HG03045 (cell line): Measurements from ENCODE around the gene ZNF407.

Source experiments
- ATAC-seq: cut with Tn5 transposase; IDR thresholded peaks from one replicate; pipeline ENCODE4 v1.9.1; 2021; ENCODE audit warnings: mild to moderate bottlenecking, moderate library complexity; ENCODE audit not compliant: unreplicated experiment

ZNF407 gene

DNA sequence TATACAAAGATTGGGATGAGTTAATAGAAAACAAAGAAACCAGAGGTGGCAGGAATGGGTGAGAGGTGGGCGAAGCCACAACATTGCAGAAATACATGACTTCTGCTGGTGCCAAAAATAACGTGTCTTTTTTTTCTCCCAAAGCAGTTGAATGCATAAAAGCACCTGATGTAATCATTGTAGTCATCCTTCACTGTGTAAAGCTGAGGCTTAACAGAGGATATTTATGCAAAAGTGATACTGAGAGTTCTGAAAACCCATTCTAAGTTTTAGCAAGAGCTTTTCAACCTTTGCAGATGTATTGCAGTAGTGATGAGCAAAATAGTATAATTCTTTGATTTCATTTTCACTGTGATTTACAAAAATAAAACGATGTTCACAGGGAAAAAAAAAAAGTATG lies 438.3 kb downstream of the ZNF407 start:
- ATAC-seq = no peak

DNA sequence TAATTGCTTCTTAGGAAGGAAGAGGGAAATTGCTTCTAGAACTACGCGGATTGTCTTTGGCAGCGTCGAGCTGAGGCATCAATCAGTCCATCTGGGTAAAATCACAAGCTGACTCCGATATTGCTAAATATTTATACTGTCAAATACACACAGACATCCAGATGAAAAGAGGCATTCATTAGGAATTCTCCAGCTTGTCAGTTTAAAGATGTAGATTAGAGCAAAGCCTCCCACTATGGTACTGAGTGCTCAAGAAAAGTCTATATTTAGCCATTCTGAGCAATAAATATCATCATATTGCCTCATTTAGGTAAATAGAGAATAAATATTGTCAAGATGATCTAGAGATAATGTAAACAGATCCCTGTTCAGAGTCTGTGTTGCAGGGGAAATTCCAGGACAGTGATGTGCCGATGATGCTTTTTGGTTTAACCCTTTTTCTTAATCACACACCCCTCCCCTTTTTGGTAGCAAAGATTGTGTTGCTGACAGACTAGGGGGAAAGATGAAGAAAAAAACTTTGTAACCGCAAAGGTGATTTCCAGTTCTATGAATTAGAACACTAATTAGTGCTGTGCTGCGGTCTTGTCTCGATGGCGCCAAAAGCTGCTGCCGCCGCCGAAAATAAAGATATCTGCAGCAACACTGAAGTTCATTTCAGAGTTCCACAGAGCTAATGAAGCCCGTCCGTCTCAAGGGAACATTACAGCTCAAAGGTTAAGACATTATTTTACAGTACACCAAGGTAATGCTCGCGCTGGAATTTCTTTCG lies 439.4 kb downstream of the ZNF407 start:
- no peak for ATAC-seq

- no peak for ATAC-seq
Measured at GRCh38 chr18:75037689-75037955, 440.0 kb downstream of the ZNF407 start.

GRCh38 chr18:75041586-75041985 lies 443.9 kb downstream of the ZNF407 start:
- no peak for ATAC-seq

DNA sequence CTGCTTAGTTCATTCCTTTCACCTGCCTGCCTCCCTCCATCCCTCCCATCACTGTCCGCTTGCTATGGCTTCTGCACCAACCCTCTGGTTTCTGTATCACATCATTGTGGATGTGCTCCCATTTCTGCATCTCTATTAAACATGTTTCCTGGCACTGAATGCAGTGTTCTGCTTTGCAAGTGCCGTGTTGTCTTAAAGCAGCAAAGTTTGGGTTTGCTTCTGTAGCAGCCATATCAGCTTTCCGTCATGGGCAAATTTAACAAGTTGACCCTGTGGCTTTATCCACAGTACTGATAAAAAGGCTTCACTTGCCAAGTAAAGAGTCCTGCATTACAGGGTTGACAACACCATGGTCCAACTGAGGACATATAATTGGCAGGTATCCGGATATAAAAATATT lies 445.8 kb downstream of the ZNF407 start:
- ATAC-seq = no peak

DNA sequence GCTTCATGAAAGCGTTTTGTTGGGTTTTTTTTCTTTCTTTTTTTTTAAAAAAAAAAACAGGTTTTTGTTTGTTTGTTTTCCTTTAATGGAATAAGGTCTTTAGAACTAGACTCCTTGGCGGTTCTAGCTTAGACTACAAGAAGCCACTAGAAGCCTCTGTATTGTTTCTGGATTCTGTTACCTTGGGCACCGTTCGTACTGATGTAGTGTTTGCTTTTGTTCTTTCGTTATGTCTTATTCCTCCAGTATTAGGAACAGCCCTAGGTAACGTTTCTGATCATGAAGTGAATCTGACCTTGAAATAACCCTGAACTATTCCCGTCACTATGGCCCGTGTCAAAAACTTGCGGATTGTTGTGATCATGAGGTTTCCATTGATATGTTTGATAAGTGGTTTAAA lies 446.6 kb downstream of the ZNF407 start:
- ATAC-seq = no peak

- ATAC-seq = no peak
Measured at GRCh38 chr18:75044791-75045190, 447.1 kb downstream of the ZNF407 start.

DNA sequence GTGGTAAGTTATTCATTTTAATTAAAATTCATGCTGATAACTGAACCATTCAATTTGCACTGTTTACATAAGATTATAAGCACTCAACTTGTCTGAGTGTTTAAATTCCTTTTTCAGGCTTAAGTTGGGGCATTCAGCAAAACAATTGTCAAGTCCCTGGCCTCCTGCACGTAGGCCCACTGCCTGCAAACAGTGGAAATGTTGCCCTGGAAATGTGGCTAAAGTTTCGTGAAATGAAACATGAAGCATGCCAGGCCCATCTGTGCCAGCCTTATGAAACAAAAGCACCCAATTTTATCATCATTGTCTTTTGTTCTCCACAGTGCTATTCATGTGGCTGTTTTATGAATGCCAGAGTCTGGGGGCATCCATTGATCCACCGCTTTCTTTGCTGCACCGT lies 447.6 kb downstream of the ZNF407 start:
- no peak for ATAC-seq

DNA sequence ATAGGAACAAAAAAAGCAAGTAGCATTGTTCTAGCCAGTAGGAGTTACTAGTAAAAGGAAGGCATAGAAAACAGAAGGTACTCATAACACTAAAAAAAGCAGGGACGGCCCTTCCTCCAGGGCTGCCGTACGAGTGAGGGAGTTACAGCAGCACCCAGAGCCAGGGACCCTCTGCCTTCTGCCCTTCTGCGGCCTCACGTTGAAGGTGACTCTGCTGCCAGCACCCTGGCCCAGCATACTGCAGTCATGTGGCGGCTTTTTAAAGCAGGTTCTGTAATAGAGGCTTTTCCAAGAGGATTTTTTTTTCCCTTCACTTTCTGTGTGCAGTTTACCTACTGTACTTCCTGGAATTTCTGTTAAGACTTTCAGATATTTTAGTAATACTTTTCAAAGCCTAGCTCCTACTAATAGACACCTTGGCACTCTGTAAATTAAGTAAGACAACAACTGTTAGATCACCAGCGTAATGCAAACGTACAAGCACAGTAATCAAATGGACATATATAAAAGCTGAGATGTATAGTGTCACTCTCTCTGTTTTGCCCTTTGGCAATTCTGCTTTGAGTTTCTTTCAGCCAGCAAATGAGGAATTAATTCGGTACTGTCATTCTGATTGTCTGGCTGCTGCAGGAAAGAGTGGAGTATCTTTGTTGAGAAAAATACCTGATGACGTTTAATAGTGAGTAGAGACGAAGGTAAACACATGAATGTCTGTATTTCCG lies 449.7 kb downstream of the ZNF407 start:
- ATAC-seq = no peak

DNA sequence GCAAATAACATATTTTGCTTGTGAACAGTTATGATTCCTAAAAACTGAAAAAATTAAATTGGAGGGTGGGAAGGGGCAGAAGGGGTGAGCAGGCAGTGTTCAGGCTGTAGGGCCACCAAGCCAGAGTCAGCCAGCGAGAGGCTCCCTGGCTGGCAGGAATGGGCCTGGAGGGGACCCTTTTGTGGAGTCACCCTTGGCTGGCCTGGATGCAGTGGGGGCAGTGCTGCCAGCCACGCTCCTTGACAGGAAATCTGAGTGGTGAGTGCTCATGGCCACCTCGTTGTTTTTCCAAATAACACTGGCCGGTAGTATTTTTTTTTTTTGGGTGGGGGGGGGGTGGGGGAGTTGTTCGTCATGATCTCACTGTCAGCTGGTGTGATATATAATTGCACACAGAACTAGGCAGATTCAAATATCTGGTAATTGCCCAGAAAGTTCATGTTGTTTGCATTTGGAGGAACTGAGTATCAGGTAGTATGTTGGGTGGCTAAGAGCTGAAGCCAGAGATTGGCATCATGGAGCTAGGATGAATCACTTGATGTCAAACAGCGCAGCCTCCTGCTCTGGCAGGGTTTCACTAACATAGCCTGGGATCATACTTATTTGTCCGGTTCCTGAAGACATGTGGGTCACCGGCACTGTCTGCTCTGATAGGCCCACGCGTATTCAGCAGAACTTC lies 451.2 kb downstream of the ZNF407 start:
- no peak for ATAC-seq

DNA sequence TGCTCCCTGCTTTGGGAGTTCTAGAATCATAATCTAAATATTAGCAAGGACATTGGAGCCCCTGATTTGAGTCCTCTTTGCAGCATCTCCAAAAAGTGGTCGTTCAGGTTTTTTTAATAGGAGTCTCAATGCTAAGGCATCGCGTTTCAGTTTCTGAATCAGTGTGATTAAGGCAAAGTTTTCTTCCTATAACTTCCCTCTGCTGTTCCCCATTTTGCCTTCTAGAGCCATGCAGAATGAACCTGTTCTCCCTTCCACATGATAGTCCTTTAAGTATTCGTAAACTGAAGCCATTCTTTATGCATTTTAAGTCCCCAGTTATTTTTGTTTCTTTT lies 451.8 kb downstream of the ZNF407 start:
- ATAC-seq = no peak

DNA sequence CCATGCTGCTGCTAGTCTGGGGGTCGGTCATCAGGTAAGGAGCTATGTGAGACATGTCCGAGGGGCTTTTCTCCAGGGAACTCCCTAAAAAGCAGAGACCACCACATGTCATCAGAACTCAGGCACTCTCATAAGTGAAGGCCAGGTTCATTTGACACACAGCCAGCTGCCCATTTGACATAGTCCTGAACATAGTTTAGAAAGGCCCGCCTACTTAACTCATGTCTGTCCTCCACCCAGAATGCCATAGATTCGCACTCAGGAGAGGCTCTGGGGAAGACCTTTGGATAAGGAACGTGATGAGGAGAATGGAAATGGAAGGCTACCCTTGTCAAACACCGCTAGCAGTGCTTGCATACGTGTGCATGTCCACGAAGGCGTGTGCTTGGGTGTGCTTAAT lies 454.1 kb downstream of the ZNF407 start:
- ATAC-seq = no peak

DNA sequence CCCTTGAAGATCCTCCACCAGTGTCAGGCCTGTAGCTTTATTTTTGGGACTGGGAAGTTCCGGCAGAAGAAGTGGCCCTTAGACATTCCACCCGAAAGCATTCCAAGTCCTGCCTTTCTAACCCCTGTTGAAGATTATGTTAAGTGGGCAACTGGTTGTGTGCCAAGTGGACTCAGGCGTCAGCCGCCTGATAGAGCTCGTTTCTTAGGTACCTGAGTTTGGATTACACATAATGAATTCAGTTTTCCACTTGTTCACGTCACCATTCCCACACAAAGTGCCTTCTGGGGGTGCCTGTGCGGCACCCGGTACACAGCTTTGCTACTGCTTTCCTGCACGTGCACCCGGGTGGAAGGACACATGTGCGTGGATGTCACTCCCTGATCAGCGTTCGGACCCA lies 454.8 kb downstream of the ZNF407 start:
- no peak for ATAC-seq

- no peak for ATAC-seq
Measured at GRCh38 chr18:75053028-75053629, 455.5 kb downstream of the ZNF407 start.

DNA sequence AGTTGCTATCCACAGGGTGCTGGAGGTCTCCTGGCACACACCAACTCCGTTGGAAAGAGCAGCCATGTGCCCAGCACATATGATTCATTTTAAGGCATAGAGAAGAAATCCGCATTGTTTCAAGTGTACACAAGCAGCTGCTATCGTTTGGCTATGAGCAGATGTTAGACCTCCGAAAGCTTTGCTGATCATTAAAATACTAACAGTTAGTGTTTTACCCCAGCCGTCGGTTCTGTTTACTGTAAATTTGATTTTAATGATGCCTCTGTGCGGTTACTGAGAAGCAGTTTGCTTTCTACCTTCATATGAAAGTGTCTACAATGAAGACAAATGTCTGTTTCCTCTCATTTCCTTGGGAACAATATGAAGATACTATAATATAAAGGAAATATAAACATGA lies 456.4 kb downstream of the ZNF407 start:
- ATAC-seq = no peak

DNA sequence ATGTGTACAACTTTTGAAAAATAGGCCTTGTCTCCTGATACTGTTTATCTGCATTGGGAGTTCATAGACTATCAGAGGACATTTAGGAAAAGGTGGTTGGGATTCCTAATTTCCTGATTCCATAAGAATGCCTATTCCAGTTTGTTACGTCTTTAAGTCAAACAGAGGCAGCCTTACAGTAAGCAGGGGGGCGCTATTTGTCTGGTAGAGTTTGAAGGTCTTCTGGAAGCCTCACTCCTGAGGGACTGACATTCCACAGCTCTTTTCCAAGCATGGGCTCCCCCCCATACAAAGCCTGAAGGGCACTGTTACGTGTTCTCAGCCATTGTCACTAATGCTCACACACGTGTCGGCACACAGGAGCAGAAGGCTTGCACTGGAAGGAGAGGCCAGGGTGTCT lies 456.9 kb downstream of the ZNF407 start:
- no peak for ATAC-seq

GRCh38 chr18:75057169-75057960 lies 459.7 kb downstream of the ZNF407 start:
- ATAC-seq = no peak

DNA sequence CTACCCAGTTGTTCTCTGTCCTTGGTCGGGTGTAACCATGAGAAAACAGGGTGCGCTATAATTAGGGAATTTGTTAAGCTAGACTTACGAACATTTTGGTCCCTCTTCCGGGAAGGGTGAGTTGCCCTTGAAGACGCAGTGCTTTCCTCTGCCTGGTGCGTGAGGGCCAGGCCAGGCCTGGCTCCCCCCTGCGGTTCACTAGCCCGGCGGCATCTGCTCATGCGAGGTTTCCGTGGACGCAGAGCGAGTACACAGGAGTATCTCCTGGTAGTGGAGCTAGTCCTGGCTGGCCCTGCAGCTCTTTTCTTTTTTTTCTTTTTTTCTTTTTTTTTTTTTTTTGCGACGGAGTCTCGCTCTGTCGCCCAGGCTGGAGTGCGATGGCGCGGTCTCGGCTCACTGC lies 462.5 kb downstream of the ZNF407 start:
- no peak for ATAC-seq

DNA sequence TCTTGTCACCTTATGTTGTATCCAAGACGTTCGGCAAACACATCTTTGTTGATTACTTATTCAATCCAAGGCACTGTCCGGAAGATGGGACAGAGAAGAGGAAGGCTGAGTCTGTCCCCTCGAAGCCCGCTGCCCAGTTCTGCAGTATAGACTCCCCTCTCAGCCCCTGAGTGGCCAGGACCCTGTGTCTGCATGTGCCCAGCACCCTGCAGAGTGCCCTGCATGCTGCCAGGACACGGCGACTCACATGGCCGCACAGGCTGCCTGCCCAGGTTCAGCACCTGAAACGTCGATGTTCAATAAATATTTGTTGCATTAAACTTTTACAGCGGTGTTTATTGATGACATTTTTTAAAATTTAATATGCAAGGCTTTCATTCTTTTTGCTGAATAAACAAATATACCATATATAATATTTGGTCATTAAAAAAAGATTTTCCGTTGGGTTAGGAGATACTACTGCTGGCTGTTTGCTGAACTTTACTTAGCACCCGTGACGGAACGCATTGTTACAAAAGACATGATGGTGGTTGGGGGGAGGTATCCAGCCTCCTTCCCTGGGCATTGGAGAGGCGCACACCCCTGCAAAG lies 464.7 kb downstream of the ZNF407 start:
- no peak for ATAC-seq

- no peak for ATAC-seq
Measured at GRCh38 chr18:75063196-75063595, 465.5 kb downstream of the ZNF407 start.
